ENCODE data around the gene MARCOL. TPM values are rescaled to one million over a fixed set of nuclear protein-coding genes. Genes with fewer than 3 reads are reported as not detected.

Gene MARCOL
- total and polyA plus RNA-seq, 9 of the 15 experiments (the other 6 are each of a cell fraction or from before 2014, with no cell fraction given): not detected

GRCh38 chr5:148255456-148255855, 17.1 kb downstream of the MARCOL start:
- no TSS peak for BruUV-seq (replicated peaks)
- intact Hi-C loops (cut with micrococcal nuclease) (no loop called here), in situ Hi-C loops (cut with MboI) (no loop called here)
- Histone ChIP-seq H2AFZ (ENCODE audit: low read depth, low read length) (no peak overlapping the region), H3K79me2 (ENCODE audit: control insufficient read depth, insufficient read depth, low read length) (no peaks in the 10 kb centered on the region), H3K27me3 (ENCODE audit: control insufficient read depth in 2 of 2, insufficient read depth in 2 of 2, low read length in 2 of 2) (no peaks in the 10 kb centered on the region), H3K9me1 (ENCODE audit: control insufficient read depth, insufficient read depth, low read length) (no peaks in the 10 kb centered on the region), H3K36me3 (ENCODE audit: control insufficient read depth, insufficient read depth, low read length) (no peaks in the 10 kb centered on the region), H3K9me3 (replicated peaks; ENCODE audit: control insufficient read depth, insufficient read depth, low read depth, low read length) (no peaks in the 10 kb centered on the region), H3K4me1 (replicated peaks in 1 of 2; ENCODE audit: control insufficient read depth in 2 of 2, insufficient read depth in 2 of 2, low read length in 2 of 2) (no peaks in the 10 kb centered on the region), H3K4me2 (ENCODE audit: insufficient read depth, low read length) (no peak overlapping the region), H3K27ac (ENCODE audit: extremely low read depth, low read depth, low read length) (no peak overlapping the region), H4K20me1 (replicated peaks; ENCODE audit: control insufficient read depth, insufficient read depth, low read length) (no peaks in the 10 kb centered on the region), H3K4me3 (no peak overlapping the region), H3K9ac (ENCODE audit: insufficient read depth in 1 of 2, low read depth in 2 of 2, low read length in 2 of 2) (no peak overlapping the region)
- TF ChIP-seq MLLT1 (IDR thresholded peaks at IDR 0.05) (no peak), ZNF407 (IDR thresholded peaks at IDR 0.05; ENCODE audit: low read depth) (no peak), ZSCAN32 (CRISPR knock-in tag; IDR thresholded peaks at IDR 0.05) (no peak), ARID3A (IDR thresholded peaks at IDR 0.05; ENCODE audit: borderline replicate concordance, low read depth, low read length) (no peak)
- ChIA-PET POLR2A (no interaction called here), CTCF (ENCODE audit: low intra/inter-chr PET ratio) (no interaction called here)
- FAIRE-seq (no peak), DNase-seq (ENCODE audit: extremely low read depth in 1 of 4, low spot score in 3 of 4) (no peak), ATAC-seq (no peak)
